Measurements from ENCODE around the gene LIN7C.
A peak's percentile ranks its signal among the peaks of the same experiment; 100 is the strongest.
"Not testable (repeated sequence)": the region's sequence is repeated elsewhere in the genome, so short reads cannot be mapped to it uniquely, and the experiment has no call there.

LIN7C gene

DNA sequence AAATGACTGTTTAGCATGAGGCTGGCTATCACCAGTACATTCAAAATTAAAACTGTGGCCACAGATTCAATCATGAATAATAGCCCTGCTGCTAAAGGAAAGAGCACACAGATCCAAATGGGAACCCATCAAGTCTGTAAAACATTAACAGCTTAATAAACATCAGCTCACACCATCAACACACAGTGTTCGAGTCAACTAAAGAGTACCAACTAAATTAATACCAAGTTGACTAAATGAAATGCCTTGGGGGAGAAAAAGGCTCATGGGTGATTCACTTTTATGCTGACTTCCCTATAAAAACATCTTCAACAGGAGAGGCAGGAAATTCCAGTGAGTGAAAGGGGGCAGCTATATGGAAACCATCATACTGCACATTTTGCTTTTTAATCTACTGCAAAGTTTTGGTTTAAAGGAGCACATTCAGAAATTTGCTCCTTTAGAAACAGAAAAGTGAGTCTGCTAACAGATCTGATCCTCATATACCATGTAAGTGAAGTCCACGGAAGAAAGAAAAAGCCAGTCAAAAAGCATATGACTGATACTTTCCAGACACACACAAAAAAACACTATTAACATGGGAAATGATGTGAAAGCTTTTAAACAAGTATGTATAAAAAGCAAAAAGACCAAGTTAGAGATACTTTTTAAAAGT is 50.3 kb downstream of the LIN7C start:
- DNase-seq (ENCODE audit: low read depth, low spot score) = peak; percentile 93
- Histone ChIP-seq H3K9me3 (ENCODE audit: low read depth, low read length) (no peaks in the 10 kb centered on the region), H3K4me3 (peak overlapping the region; percentile 69), H3K9ac (ENCODE audit: insufficient read length) (peak overlapping the region; percentile 41), H3K36me3 (ENCODE audit: insufficient read depth, low read length) (no peaks in the 10 kb centered on the region), H3K27ac (peak overlapping the region; percentile 98)
- TF ChIP-seq POLR2AphosphoS5 (IDR thresholded peaks at IDR 0.05; ENCODE audit: borderline replicate concordance, low read depth, low read length) (peak; percentile 64; the same call in 1 of the 2 replicates), EZH2 (IDR thresholded peaks at IDR 0.05) (no peak), FOXP2 (optimal IDR thresholded peaks at IDR 0.05; ENCODE audit: control extremely low read depth, extremely low read length, insufficient read depth) (no peak)

GRCh38 chr11:27455667-27456066 is 50.9 kb downstream of the LIN7C start:
- H3K27ac ChIP-seq = peak overlapping the region; percentile 98
- no peak for DNase-seq (ENCODE audit: low read depth, low spot score)
- no peaks in the 10 kb centered on the region for H3K9me3 ChIP-seq (ENCODE audit: low read depth, low read length)
- no peaks in the 10 kb centered on the region for H3K36me3 ChIP-seq (ENCODE audit: insufficient read depth, low read length)
- H3K4me3 ChIP-seq = peak overlapping the region; percentile 69
- TF ChIP-seq FOXP2 (optimal IDR thresholded peaks at IDR 0.05; ENCODE audit: control extremely low read depth, extremely low read length, insufficient read depth) (no peak), POLR2AphosphoS5 (IDR thresholded peaks at IDR 0.05; ENCODE audit: borderline replicate concordance, low read depth, low read length) (no peak), EZH2 (IDR thresholded peaks at IDR 0.05) (no peak)
- no peak overlapping the region for H3K9ac ChIP-seq (ENCODE audit: insufficient read length)

- Histone ChIP-seq H3K36me3 (ENCODE audit: insufficient read depth, low read length) (no peaks in the 10 kb centered on the region), H3K9me3 (ENCODE audit: low read depth, low read length) (no peaks in the 10 kb centered on the region), H3K9ac (ENCODE audit: insufficient read length) (no peak overlapping the region), H3K4me3 (no peak overlapping the region), H3K27ac (no peak overlapping the region)
- TF ChIP-seq EZH2 (IDR thresholded peaks at IDR 0.05) (no peak), POLR2AphosphoS5 (IDR thresholded peaks at IDR 0.05; ENCODE audit: borderline replicate concordance, low read depth, low read length) (no peak), FOXP2 (optimal IDR thresholded peaks at IDR 0.05; ENCODE audit: control extremely low read depth, extremely low read length, insufficient read depth) (no peak)
- DNase-seq (ENCODE audit: low read depth, low spot score) = no peak
These were observed 52.9 kb downstream of the LIN7C start for GRCh38 chr11:27453701-27454100.

DNA sequence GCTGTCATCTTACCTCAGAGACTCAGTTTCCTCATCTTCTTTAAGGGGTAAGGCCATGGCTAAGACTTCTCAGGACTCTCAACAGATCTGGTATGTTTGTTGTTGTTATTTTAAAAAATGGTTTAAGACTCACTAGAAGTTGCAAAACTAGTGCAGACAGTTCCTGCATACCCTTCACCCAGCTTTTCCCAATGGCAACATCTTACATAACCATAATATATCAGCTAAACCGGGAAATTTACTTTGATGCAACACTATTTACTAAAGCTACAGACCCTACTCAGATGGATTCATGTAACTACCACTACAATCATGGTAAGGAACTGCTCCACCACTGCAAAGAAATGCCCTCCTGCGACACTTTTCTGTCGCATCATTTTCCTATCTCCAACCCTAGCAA is 54.4 kb downstream of the LIN7C start:
- no peak for DNase-seq (ENCODE audit: low read depth, low spot score)

GRCh38 chr11:27451244-27451965 is 55.2 kb downstream of the LIN7C start:
- peak overlapping the region; percentile 66 for H3K27ac ChIP-seq

More for the DNA sequence above, 54.4 kb downstream of the LIN7C start:
- Histone ChIP-seq H3K36me3 (ENCODE audit: insufficient read depth, low read length) (no peaks in the 10 kb centered on the region), H3K4me3 (0 out of 2 replicates have a peak overlapping the region, but pooled peaks have one; percentile 1), H3K9me3 (ENCODE audit: low read depth, low read length) (no peaks in the 10 kb centered on the region), H3K9ac (ENCODE audit: insufficient read length) (no peak overlapping the region), H3K27ac (peak overlapping the region; percentile 66)
- TF ChIP-seq EZH2 (IDR thresholded peaks at IDR 0.05) (no peak), FOXP2 (optimal IDR thresholded peaks at IDR 0.05; ENCODE audit: control extremely low read depth, extremely low read length, insufficient read depth) (no peak), POLR2AphosphoS5 (IDR thresholded peaks at IDR 0.05; ENCODE audit: borderline replicate concordance, low read depth, low read length) (no peak)

DNA sequence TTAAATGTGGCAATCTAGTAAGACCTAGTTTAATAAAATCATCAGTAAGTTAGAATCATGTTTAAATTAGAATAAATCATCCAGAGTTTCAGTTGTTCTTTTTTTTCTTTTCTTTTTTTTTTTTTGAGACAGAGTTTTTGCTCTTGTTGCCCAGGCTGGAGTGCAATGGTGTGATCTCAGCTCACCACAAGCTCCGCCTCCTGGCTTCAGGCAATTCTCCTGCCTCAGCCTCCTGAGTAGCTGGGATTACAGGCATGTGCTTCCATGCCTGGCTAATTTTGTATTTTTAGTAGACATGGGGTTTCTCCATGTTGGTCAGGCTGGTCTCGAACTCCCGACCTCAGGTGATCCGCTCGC is 58.4 kb downstream of the LIN7C start:
- not testable (repeated sequence) for H3K36me3 ChIP-seq (ENCODE audit: insufficient read depth, low read length); DNase-seq (ENCODE audit: low read depth, low spot score); H3K9me3 ChIP-seq (ENCODE audit: low read depth, low read length)
- Histone ChIP-seq H3K27ac (peak overlapping the region; percentile 93), H3K4me3 (peak overlapping the region; percentile 35), H3K9ac (ENCODE audit: insufficient read length) (peak overlapping the region; percentile 32)

More at GRCh38 chr11:27451244-27451965, 55.2 kb downstream of the LIN7C start:
- H3K36me3 ChIP-seq (ENCODE audit: insufficient read depth, low read length) = no peaks in the 10 kb centered on the region
- H3K9ac ChIP-seq (ENCODE audit: insufficient read length) = no peak overlapping the region
- no peak for DNase-seq (ENCODE audit: low read depth, low spot score)
- H3K4me3 ChIP-seq = 0 out of 2 replicates have a peak overlapping the region, but pooled peaks have one; percentile 1
- no peaks in the 10 kb centered on the region for H3K9me3 ChIP-seq (ENCODE audit: low read depth, low read length)
- TF ChIP-seq POLR2AphosphoS5 (IDR thresholded peaks at IDR 0.05; ENCODE audit: borderline replicate concordance, low read depth, low read length) (no peak), EZH2 (IDR thresholded peaks at IDR 0.05) (no peak), FOXP2 (optimal IDR thresholded peaks at IDR 0.05; ENCODE audit: control extremely low read depth, extremely low read length, insufficient read depth) (no peak)

GRCh38 chr11:27447288-27448183 is 59.0 kb downstream of the LIN7C start:
- Histone ChIP-seq H3K36me3 (ENCODE audit: insufficient read depth, low read length) (no peaks in the 10 kb centered on the region), H3K9ac (ENCODE audit: insufficient read length) (peak overlapping the region; percentile 32), H3K27ac (peak overlapping the region; percentile 93), H3K4me3 (peak overlapping the region; percentile 35), H3K9me3 (ENCODE audit: low read depth, low read length) (no peaks in the 10 kb centered on the region)
- no peak for DNase-seq (ENCODE audit: low read depth, low spot score)
- no peak for TF ChIP-seq EZH2 (IDR thresholded peaks at IDR 0.05)
- no peak for TF ChIP-seq FOXP2 (optimal IDR thresholded peaks at IDR 0.05; ENCODE audit: control extremely low read depth, extremely low read length, insufficient read depth)
- TF ChIP-seq POLR2AphosphoS5 (IDR thresholded peaks at IDR 0.05; ENCODE audit: borderline replicate concordance, low read depth, low read length) = no peak

GRCh38 chr11:27445625-27446024 is 60.9 kb downstream of the LIN7C start:
- Histone ChIP-seq H3K9ac (ENCODE audit: insufficient read length) (no peak overlapping the region), H3K27ac (no peak overlapping the region), H3K36me3 (ENCODE audit: insufficient read depth, low read length) (no peaks in the 10 kb centered on the region), H3K9me3 (ENCODE audit: low read depth, low read length) (no peaks in the 10 kb centered on the region), H3K4me3 (no peak overlapping the region)
- DNase-seq (ENCODE audit: low read depth, low spot score) = no peak
- TF ChIP-seq EZH2 (IDR thresholded peaks at IDR 0.05) = no peak
- TF ChIP-seq POLR2AphosphoS5 (IDR thresholded peaks at IDR 0.05; ENCODE audit: borderline replicate concordance, low read depth, low read length) = no peak
- no peak for TF ChIP-seq FOXP2 (optimal IDR thresholded peaks at IDR 0.05; ENCODE audit: control extremely low read depth, extremely low read length, insufficient read depth)

Data from SK-N-MC (cell line).